ENCODE data around the gene DRAP1.
A peak's percentile ranks its signal among the peaks of the same experiment; 100 is the strongest.

The DRAP1 gene

GRCh38 chr11:65896034-65896999 is 22.9 kb upstream of the DRAP1 start:
- no peaks in the 10 kb centered on the region for H3K9me3 ChIP-seq (ENCODE audit: control insufficient read depth, insufficient read depth, low read length)
- no peak overlapping the region for H3K4me2 ChIP-seq (ENCODE audit: low read length)
- TF ChIP-seq, protein P1, sequence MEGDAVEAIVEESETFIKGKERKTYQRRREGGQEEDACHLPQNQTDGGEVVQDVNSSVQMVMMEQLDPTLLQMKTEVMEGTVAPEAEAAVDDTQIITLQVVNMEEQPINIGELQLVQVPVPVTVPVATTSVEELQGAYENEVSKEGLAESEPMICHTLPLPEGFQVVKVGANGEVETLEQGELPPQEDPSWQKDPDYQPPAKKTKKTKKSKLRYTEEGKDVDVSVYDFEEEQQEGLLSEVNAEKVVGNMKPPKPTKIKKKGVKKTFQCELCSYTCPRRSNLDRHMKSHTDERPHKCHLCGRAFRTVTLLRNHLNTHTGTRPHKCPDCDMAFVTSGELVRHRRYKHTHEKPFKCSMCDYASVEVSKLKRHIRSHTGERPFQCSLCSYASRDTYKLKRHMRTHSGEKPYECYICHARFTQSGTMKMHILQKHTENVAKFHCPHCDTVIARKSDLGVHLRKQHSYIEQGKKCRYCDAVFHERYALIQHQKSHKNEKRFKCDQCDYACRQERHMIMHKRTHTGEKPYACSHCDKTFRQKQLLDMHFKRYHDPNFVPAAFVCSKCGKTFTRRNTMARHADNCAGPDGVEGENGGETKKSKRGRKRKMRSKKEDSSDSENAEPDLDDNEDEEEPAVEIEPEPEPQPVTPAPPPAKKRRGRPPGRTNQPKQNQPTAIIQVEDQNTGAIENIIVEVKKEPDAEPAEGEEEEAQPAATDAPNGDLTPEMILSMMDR (IDR thresholded peaks at IDR 0.05; ENCODE audit: low read depth, low read length, poor library complexity, severe bottlenecking): no peak
- TF ChIP-seq EZH2phosphoT487 (IDR thresholded peaks at IDR 0.05; ENCODE audit: borderline replicate concordance, low read length): no peak
- H3K4me1 ChIP-seq (ENCODE audit: control insufficient read depth, low read length): peaks cover 44% of the 10 kb centered on the region
- no peak overlapping the region for H3K27ac ChIP-seq (ENCODE audit: low read depth, low read length)
- peaks cover 17% of the 10 kb centered on the region for H3F3A ChIP-seq (ENCODE audit: control insufficient read depth, insufficient read depth)
- H3K27me3 ChIP-seq (ENCODE audit: control insufficient read depth, low read length): peaks cover 20% of the 10 kb centered on the region
- no peaks in the 10 kb centered on the region for H3K9me2 ChIP-seq (replicated peaks; ENCODE audit: control insufficient read depth, low read length)
- H3K36me3 ChIP-seq (ENCODE audit: control insufficient read depth, low read length): peaks cover 8% of the 10 kb centered on the region
- H3K4me3 ChIP-seq (ENCODE audit: low read length): no peak overlapping the region
- 0 out of 2 replicates have a peak, but pooled peaks cover 3% of the 10 kb centered on the region for H4K20me1 ChIP-seq (ENCODE audit: control insufficient read depth, insufficient read depth, low read depth, low read length)
- peaks cover 25% of the 10 kb centered on the region for H3K79me2 ChIP-seq (ENCODE audit: control insufficient read depth, low read length)

- Histone ChIP-seq H3K4me3 (ENCODE audit: low read length) (no peak overlapping the region), H3K79me2 (ENCODE audit: control insufficient read depth, low read length) (peaks cover 18% of the 10 kb centered on the region), H3K9me3 (ENCODE audit: control insufficient read depth, insufficient read depth, low read length) (no peaks in the 10 kb centered on the region), H3K27ac (ENCODE audit: low read depth, low read length) (no peak overlapping the region), H3K27me3 (ENCODE audit: control insufficient read depth, low read length) (peaks cover 26% of the 10 kb centered on the region), H3K4me1 (ENCODE audit: control insufficient read depth, low read length) (peaks cover 41% of the 10 kb centered on the region), H3K36me3 (ENCODE audit: control insufficient read depth, low read length) (peaks cover 2% of the 10 kb centered on the region; the same call in 1 of the 2 replicates), H3F3A (ENCODE audit: control insufficient read depth, insufficient read depth) (peaks cover 13% of the 10 kb centered on the region), H4K20me1 (ENCODE audit: control insufficient read depth, insufficient read depth, low read depth, low read length) (0 out of 2 replicates have a peak, but pooled peaks cover under 1% of the 10 kb centered on the region), H3K9me2 (replicated peaks; ENCODE audit: control insufficient read depth, low read length) (no peaks in the 10 kb centered on the region), H3K4me2 (ENCODE audit: low read length) (no peak overlapping the region)
- TF ChIP-seq, protein P1 (IDR thresholded peaks at IDR 0.05; ENCODE audit: low read depth, low read length, poor library complexity, severe bottlenecking): no peak
- TF ChIP-seq EZH2phosphoT487 (IDR thresholded peaks at IDR 0.05; ENCODE audit: borderline replicate concordance, low read length): no peak
Observed at GRCh38 chr11:65897020-65897471, 22.2 kb upstream of the DRAP1 start.

GRCh38 chr11:65898656-65899355 is 20.4 kb upstream of the DRAP1 start:
- H4K20me1 ChIP-seq (ENCODE audit: control insufficient read depth, insufficient read depth, low read depth, low read length): no peaks in the 10 kb centered on the region
- no peaks in the 10 kb centered on the region for H3K9me2 ChIP-seq (replicated peaks; ENCODE audit: control insufficient read depth, low read length)
- H3K4me3 ChIP-seq (ENCODE audit: low read length): peak overlapping the region; percentile 69; the same call in 1 of the 2 replicates
- H3K4me1 ChIP-seq (ENCODE audit: control insufficient read depth, low read length): peaks cover 24% of the 10 kb centered on the region
- peaks cover 41% of the 10 kb centered on the region for H3K27me3 ChIP-seq (ENCODE audit: control insufficient read depth, low read length)
- no peaks in the 10 kb centered on the region for H3K9me3 ChIP-seq (ENCODE audit: control insufficient read depth, insufficient read depth, low read length)
- no peaks in the 10 kb centered on the region for H3K36me3 ChIP-seq (ENCODE audit: control insufficient read depth, low read length)
- peaks cover 2% of the 10 kb centered on the region; the same call in 1 of the 2 replicates for H3K79me2 ChIP-seq (ENCODE audit: control insufficient read depth, low read length)
- TF ChIP-seq, protein P1 (IDR thresholded peaks at IDR 0.05; ENCODE audit: low read depth, low read length, poor library complexity, severe bottlenecking): no peak
- TF ChIP-seq EZH2phosphoT487 (IDR thresholded peaks at IDR 0.05; ENCODE audit: borderline replicate concordance, low read length): no peak
- peaks cover 7% of the 10 kb centered on the region; the same call in 1 of the 2 replicates for H3F3A ChIP-seq (ENCODE audit: control insufficient read depth, insufficient read depth)
- peak overlapping the region; percentile 76 for H3K4me2 ChIP-seq (ENCODE audit: low read length)
- no peak overlapping the region for H3K27ac ChIP-seq (ENCODE audit: low read depth, low read length)

Measured in DOHH2 (cell line).